Gastrocnemius medialis (tissue), 4 donors: ENCODE data around the gene CHST15. TPM values are rescaled to one million over a fixed set of nuclear protein-coding genes. Genes with fewer than 3 reads are reported as not detected.

ENCODE experiments used
- ATAC-seq, 2 donors: fragments of 150-250 bp; one replicate each; pipeline ENCODE4 v1.9.1; 2016
- DNase-seq, 2 donors: peaks; one replicate each; pipeline ENCODE4 v3.0.0-alpha.2; 2019
- H3K27ac ChIP-seq, 4 donors: fragments of 200-600 bp; sonication (generic); 1 replicate in 1 of 4; 2 replicates in 3 of 4; pipeline ENCODE4 v1.5.1; 2016 to 2018; ENCODE audit warnings: mild to moderate bottlenecking in 2 of 4, moderate library complexity in 1 of 4
- H3K27me3 ChIP-seq, 3 donors: fragments of 200-600 bp; sonication (generic) in 2 of 3; 1 replicate in 1 of 3; 2 replicates in 2 of 3; pipeline versions ENCODE4 v1.5.1 to v1.6.0; 2016 to 2019; ENCODE audit warnings: mild to moderate bottlenecking in 1 of 3, moderate library complexity in 1 of 3
- H3K36me3 ChIP-seq, 2 donors: fragments of 200-600 bp; sonication (generic) in 1 of 2; one replicate each; pipeline ENCODE4 v1.5.1; 2017 to 2018
- H3K4me1 ChIP-seq, 2 donors: fragments of 200-600 bp; sonication (generic) in 1 of 2; one replicate each; pipeline ENCODE4 v1.5.1; 2016 to 2017; ENCODE audit warnings: mild to moderate bottlenecking in 2 of 2
- H3K4me3 ChIP-seq, 4 donors: fragments of 200-600 bp; sonication (generic) in 3 of 4; 1 replicate in 1 of 4; 2 replicates in 3 of 4; pipeline ENCODE4 v1.5.1; 2016 to 2019; ENCODE audit warnings: mild to moderate bottlenecking in 2 of 4
- H3K9me3 ChIP-seq, 3 donors: fragments of 200-600 bp; sonication (generic) in 2 of 3; 1 replicate in 1 of 3; 2 replicates in 2 of 3; pipeline ENCODE4 v1.5.1; 2016 to 2019
- POLR2A ChIP-seq, 2 donors: fragments of 450-650 bp; IDR thresholded peaks; one replicate each; pipeline ENCODE4 v1.6.1; 2017; ENCODE audit warnings: antibody characterized with exemption in 2 of 2, mild to moderate bottlenecking in 2 of 2, moderate library complexity in 2 of 2
- in situ Hi-C, 4 donors: fragments of 200-750 bp; cut with MboI; loops; one replicate each; pipeline versions ENCODE4 v1.15.0 to v1.8.0; 2017; ENCODE audit warnings: low sequenced_read_pairs in 4 of 4
- intact Hi-C: fragments of 100-400 bp; cut with DNase I; formaldehyde crosslinking; loops from one replicate; pipeline ENCODE4 v1.15.1; 2023; ENCODE audit warnings: low total_unique reads
- total RNA-seq, 4 donors: library from RNA; depleted of rRNA; stranded (reverse); fragments of >200 nt; gene quantifications; one replicate each; pipeline versions ENCODE4 v1.1.0 to v1.2.3, GENCODE V29; 2016
- TF ChIP-seq, protein P1 (sequence below), 5 experiments: fragments of 450-650 bp in 3 of 5; fragments of 200-600 bp in 2 of 5; sonication (generic) in 2 of 5; IDR thresholded peaks in 4 of 5; conservative IDR thresholded peaks in 1 of 5; 1 replicate in 4 of 5; 2 replicates in 1 of 5; pipeline ENCODE4 v1.5.1; 2016 to 2019; ENCODE audit warnings: antibody characterized with exemption in 5 of 5, mild to moderate bottlenecking in 3 of 5, moderate library complexity in 3 of 5

CHST15 gene
- total RNA-seq, 4 donors from 2014 or later, result 9.0 to 32.2 (median 20.3) TPM

DNA sequence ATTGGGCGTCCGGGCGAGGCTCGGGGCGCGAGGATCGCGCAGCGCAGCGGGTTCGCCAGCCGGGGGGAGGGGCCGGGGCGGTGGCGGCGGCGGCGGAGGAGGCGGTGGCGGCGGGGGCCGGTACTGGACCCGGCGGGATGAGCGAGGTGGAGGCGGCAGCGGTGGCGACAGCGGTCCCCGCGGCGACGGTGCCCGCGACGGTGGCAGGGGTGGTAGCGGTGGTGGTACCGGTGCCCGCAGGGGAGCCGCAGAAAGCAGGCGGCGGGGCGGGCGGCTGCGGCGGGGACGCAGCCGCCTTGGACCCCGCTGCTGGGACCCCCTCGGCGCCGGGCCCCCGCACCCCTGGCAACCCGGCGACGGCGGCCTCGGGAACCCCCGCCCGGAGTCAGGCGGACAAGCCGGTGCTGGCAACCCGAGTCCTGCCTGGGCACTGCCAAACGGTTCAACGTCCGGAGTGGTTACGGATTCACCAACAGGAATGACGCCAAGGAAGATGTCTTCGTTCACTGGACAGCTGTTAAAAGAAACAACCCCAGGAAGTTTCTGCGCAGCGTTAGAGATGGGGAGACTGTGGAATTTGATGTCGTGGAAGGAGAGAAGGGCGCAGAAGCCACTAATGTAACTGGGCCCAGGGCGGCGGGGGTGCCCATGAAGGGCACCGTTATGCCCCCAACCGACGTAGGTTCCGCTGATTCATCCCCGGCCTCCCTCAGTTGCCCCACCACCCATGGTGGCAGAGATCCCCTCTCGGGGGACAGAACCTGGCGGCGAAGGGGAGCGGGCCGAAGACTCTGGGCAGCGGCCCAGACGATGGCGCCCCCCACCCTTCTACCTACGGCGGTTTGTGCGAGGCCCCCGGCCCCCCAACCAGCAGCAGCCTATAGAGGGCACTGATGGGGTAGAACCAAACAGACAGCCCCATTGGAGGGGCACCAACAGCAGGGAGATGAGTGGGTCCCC, 101.5 kb downstream of the CHST15 start:
- H3K36me3 ChIP-seq, result no peaks in the 10 kb centered on the region
- DNase-seq (no peak), ATAC-seq (no peak)
- H3K4me1 ChIP-seq, result peaks cover 0 to 16% of the 10 kb centered on the region in 2 donors
- no peak overlapping the region for H3K27ac ChIP-seq
- no peaks in the 10 kb centered on the region for H3K9me3 ChIP-seq
- H3K27me3 ChIP-seq, result peaks cover 20 to 40% (median 29%) of the 10 kb centered on the region in 3 donors
- intact Hi-C loops, result loop anchor here (10.0 kb wide), 1 partner anchor 103 kb away; the partner anchor contains the start of gene CHST15
- TF ChIP-seq POLR2A (IDR thresholded peaks at IDR 0.05), result no peak
- TF ChIP-seq, protein P1, sequence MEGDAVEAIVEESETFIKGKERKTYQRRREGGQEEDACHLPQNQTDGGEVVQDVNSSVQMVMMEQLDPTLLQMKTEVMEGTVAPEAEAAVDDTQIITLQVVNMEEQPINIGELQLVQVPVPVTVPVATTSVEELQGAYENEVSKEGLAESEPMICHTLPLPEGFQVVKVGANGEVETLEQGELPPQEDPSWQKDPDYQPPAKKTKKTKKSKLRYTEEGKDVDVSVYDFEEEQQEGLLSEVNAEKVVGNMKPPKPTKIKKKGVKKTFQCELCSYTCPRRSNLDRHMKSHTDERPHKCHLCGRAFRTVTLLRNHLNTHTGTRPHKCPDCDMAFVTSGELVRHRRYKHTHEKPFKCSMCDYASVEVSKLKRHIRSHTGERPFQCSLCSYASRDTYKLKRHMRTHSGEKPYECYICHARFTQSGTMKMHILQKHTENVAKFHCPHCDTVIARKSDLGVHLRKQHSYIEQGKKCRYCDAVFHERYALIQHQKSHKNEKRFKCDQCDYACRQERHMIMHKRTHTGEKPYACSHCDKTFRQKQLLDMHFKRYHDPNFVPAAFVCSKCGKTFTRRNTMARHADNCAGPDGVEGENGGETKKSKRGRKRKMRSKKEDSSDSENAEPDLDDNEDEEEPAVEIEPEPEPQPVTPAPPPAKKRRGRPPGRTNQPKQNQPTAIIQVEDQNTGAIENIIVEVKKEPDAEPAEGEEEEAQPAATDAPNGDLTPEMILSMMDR (IDR thresholded peaks at IDR 0.05 in 4 of 5, conservative IDR thresholded peaks at IDR 0.05 in 1 of 5), result no peak
- peak overlapping the region in 1 of 4 donors; percentile 11 for H3K4me3 ChIP-seq
- in situ Hi-C loops, result loop anchor here in 2 of 4 donors (5.0 to 10.0 kb wide), 2 partner anchors 273 to 395 kb away; no protein-coding TSS in a partner anchor

DNA sequence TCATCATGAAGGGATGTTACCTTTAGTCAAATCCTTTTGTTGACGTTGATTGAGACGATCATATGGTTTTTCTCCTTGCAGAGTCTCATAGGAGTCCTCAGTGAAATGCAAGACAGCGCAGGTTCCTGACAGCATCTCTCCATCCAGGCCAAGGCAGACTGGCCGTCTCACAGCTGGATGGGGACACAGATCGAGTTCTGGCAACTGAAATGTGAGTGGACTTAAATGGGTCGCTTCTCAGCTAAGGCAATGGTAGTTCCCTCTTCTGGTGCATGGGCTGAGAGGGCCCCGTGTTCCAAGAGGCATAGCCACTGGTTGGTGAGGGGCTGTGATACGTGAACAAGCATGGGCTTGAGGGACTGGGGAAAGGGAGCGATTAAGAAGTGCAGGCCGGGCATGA, 102.5 kb downstream of the CHST15 start:
- intact Hi-C loops, result loop anchor here (10.0 kb wide), 1 partner anchor 104 kb away; the partner anchor contains the start of gene CHST15

DNA sequence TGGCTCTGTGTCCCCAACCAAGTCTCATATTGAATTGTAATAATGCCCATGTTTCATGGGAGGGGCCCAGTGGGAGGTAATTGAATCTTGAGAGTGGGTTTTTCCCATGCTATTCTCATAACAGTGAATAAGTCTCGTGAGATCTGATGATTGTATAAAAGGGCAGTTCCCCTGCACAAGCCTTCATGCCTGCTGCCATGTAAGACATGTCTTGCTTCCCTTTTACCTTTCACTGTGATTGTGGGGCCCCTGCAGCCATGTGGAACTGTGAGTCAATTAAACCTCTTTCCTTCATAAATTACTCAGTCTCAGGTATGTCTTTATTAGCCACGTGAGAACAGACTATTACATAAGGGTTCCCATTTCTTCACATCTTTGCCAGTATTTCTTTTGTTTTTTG, 104.7 kb downstream of the CHST15 start:
- Histone ChIP-seq H3K4me1 (no peaks in the 10 kb centered on the region), H3K4me3 (no peak overlapping the region), H3K27ac (no peak overlapping the region), H3K27me3 (peaks cover 19 to 36% (median 20%) of the 10 kb centered on the region in 3 donors), H3K36me3 (no peaks in the 10 kb centered on the region), H3K9me3 (no peaks in the 10 kb centered on the region)
- DNase-seq (no peak), ATAC-seq (no peak)
- in situ Hi-C loops (no loop called here), intact Hi-C loops (no loop called here)
- TF ChIP-seq, protein P1 (IDR thresholded peaks at IDR 0.05 in 4 of 5, conservative IDR thresholded peaks at IDR 0.05 in 1 of 5), result no peak
- no peak for TF ChIP-seq POLR2A (IDR thresholded peaks at IDR 0.05)

More for the DNA sequence above, 102.5 kb downstream of the CHST15 start:
- Histone ChIP-seq H3K27ac (no peak overlapping the region), H3K9me3 (no peaks in the 10 kb centered on the region), H3K4me3 (no peak overlapping the region), H3K36me3 (no peaks in the 10 kb centered on the region), H3K4me1 (peaks cover 0 to 16% of the 10 kb centered on the region in 2 donors), H3K27me3 (peaks cover 20 to 40% (median 29%) of the 10 kb centered on the region in 3 donors)
- ATAC-seq (no peak), DNase-seq (no peak)
- TF ChIP-seq, protein P1 (IDR thresholded peaks at IDR 0.05 in 4 of 5, conservative IDR thresholded peaks at IDR 0.05 in 1 of 5), result no peak
- TF ChIP-seq POLR2A (IDR thresholded peaks at IDR 0.05), result no peak
- in situ Hi-C loops, result loop anchor here in 2 of 4 donors (5.0 to 10.0 kb wide), 2 partner anchors 274 to 396 kb away; no protein-coding TSS in a partner anchor

DNA sequence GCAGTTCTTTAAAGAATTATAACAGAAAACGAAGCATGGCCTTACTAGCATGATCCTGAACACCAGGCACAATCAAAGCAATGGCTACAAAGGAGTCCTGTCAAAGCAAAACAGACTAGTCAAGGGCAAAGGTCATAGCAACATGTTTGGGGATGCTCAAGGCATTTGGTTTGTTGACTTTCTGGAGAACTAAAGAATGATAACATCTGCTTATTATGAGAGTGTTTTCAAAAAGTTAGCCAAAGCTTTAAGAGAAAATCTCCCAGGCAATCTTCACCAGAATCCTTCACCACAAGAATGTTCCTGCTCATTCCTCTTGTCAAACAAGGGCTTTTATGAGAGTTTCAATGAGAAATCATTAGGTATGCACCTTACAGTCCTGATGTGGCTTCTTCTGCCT, 106.7 kb downstream of the CHST15 start:
- H3K36me3 ChIP-seq, result no peaks in the 10 kb centered on the region
- intact Hi-C loops, result no loop called here
- DNase-seq (no peak), ATAC-seq (no peak)
- TF ChIP-seq, protein P1 (IDR thresholded peaks at IDR 0.05 in 4 of 5, conservative IDR thresholded peaks at IDR 0.05 in 1 of 5), result no peak
- TF ChIP-seq POLR2A (IDR thresholded peaks at IDR 0.05), result no peak
- in situ Hi-C loops, result no loop called here
- peaks cover 11 to 23% (median 13%) of the 10 kb centered on the region in 3 donors for H3K27me3 ChIP-seq
- H3K4me3 ChIP-seq, result no peak overlapping the region
- no peak overlapping the region for H3K27ac ChIP-seq
- H3K4me1 ChIP-seq, result no peaks in the 10 kb centered on the region
- H3K9me3 ChIP-seq, result no peaks in the 10 kb centered on the region
